Parathyroid adenoma (tissue), 2 donors: ENCODE data around the gene HAUS7.

ENCODE experiments used
- H2AFZ ChIP-seq: fragments of 300-600 bp; sonication (generic); one replicate; pipeline ENCODE4 v1.7.0; 2017; ENCODE audit warnings: antibody characterized with exemption, mild to moderate bottlenecking
- H3K27ac ChIP-seq: fragments of 300-600 bp; sonication (generic); one replicate; pipeline ENCODE4 v1.7.0; 2017
- H3K27me3 ChIP-seq: fragments of 300-600 bp; sonication (generic); one replicate; pipeline ENCODE4 v1.7.0; 2017; ENCODE audit warnings: low read length; ENCODE audit not compliant: control insufficient read depth, insufficient read depth
- H3K36me3 ChIP-seq: fragments of 300-600 bp; sonication (generic); one replicate; pipeline ENCODE4 v1.7.0; 2017; ENCODE audit warnings: low read length; ENCODE audit not compliant: control insufficient read depth, insufficient read depth
- H3K4me1 ChIP-seq: fragments of 300-600 bp; sonication (generic); one replicate; pipeline ENCODE4 v1.7.0; 2017; ENCODE audit warnings: control low read depth
- H3K4me2 ChIP-seq: fragments of 300-600 bp; sonication (generic); one replicate; pipeline ENCODE4 v1.7.0; 2017; ENCODE audit warnings: low read length
- H3K4me3 ChIP-seq: fragments of 300-600 bp; sonication (generic); one replicate; pipeline ENCODE4 v1.7.0; 2017; ENCODE audit warnings: low read depth, low read length
- H3K79me2 ChIP-seq: fragments of 300-600 bp; sonication (generic); one replicate; pipeline ENCODE4 v1.7.0; 2017; ENCODE audit warnings: control low read depth
- H3K9ac ChIP-seq: fragments of 300-600 bp; sonication (generic); one replicate; pipeline ENCODE4 v1.7.0; 2017; ENCODE audit warnings: mild to moderate bottlenecking
- H3K9me3 ChIP-seq: fragments of 300-600 bp; sonication (generic); one replicate; pipeline ENCODE4 v1.7.0; 2017; ENCODE audit warnings: low read length; ENCODE audit not compliant: control insufficient read depth
- TF ChIP-seq, protein P1 (sequence below): fragments of 300-600 bp; sonication (generic); IDR thresholded peaks from one replicate; pipeline ENCODE4 v1.7.0; 2017; ENCODE audit warnings: antibody characterized with exemption, mild to moderate bottlenecking
- donor health status: primary hyperparathyroidism.

HAUS7 gene

DNA sequence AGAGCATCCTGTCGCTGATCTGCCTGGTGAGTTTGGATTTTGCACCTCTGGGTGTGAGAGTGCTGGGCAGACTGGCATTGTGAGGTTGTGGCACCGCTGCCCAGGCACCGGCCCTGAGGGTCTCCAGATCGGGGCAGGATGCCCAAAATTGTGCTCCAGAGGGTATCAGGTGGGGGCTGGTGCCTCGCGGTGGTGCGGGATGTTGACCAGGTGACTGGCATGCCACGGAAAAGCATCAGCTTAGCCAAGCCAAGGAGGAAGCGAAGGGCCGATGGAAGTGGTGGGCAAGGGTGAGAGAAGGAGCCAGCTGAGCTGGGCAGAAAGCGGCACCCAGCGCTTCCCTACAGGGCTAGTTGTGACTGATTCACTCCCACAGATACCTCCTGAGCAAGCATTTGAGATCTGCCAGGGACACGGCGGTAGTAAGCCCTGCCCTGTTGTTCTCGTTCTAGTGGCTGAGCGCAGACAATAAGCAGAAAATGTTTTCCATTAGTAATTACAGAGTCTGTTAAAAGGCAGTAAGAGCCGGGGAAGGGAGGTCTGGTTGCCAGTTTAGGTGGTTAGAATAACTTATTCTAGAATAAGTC lies 58.3 kb downstream of the HAUS7 start:
- no peak overlapping the region for H3K9ac ChIP-seq

DNA sequence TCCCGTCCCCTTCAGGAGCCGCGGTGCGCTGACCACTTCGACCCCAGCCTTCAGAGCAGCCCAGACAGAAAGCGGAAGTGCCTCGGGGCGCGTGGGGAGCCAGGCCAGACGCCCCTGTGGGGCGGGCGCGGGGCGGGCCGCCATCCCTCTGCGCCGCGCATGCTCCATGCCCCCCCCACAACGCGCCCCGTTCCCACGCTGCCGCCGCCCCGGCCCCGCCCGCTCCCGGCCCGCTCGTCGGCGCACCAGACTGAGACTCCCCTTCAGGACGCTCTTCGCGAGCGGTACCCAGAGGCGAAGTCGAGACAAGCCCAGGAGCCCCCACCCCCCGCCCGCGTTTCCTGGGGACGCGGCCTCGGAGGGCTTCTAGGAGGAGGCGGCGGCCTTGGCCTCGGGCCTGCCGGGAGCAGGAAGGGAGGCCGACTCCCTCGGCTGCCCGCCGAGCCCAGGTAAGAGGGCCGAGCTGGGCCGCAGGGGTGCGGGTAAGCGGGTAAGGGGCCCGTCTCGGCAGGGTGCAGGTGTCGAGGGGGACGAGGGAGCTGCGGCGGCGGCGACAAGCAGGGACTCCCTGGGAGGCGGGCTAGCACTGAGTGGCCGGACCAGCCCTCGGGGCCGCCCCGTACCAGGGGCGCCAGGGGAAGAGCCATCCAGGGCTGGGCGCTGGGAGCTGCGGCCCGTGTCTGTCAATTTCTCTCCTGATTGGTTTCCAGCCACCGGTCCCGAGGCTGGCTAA lies 59.0 kb downstream of the HAUS7 start, which contains the start of gene ZFP92:
TSS of gene ZFP92 (plus strand) at position 218 of the 733 bp plus-strand sequence. CDS start 6,851 bp downstream, outside the sequence.
- Histone ChIP-seq H2AFZ (peak within 1 kb of the TSS; percentile 82), H3K4me2 (peak within 1 kb of the TSS; percentile 76), H3K27ac (peak within 1 kb of the TSS; percentile 75), H3K36me3 (no peaks in the 10 kb centered on the region), H3K9ac (peak within 1 kb of the TSS; percentile 72), H3K27me3 (no peaks in the 10 kb centered on the region), H3K9me3 (no peaks in the 10 kb centered on the region), H3K4me1 (no peaks in the 10 kb centered on the region), H3K79me2 (peaks cover 2% of the 10 kb centered on the region), H3K4me3 (peak within 1 kb of the TSS; percentile 57)
- TF ChIP-seq, protein P1, sequence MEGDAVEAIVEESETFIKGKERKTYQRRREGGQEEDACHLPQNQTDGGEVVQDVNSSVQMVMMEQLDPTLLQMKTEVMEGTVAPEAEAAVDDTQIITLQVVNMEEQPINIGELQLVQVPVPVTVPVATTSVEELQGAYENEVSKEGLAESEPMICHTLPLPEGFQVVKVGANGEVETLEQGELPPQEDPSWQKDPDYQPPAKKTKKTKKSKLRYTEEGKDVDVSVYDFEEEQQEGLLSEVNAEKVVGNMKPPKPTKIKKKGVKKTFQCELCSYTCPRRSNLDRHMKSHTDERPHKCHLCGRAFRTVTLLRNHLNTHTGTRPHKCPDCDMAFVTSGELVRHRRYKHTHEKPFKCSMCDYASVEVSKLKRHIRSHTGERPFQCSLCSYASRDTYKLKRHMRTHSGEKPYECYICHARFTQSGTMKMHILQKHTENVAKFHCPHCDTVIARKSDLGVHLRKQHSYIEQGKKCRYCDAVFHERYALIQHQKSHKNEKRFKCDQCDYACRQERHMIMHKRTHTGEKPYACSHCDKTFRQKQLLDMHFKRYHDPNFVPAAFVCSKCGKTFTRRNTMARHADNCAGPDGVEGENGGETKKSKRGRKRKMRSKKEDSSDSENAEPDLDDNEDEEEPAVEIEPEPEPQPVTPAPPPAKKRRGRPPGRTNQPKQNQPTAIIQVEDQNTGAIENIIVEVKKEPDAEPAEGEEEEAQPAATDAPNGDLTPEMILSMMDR, result no peak

More for the DNA sequence above, 58.3 kb downstream of the HAUS7 start:
- Histone ChIP-seq H3K36me3 (no peaks in the 10 kb centered on the region), H3K27ac (peak overlapping the region; percentile 75), H3K4me3 (peak overlapping the region; percentile 57), H2AFZ (peak overlapping the region; percentile 82), H3K9me3 (no peaks in the 10 kb centered on the region), H3K79me2 (peaks cover 2% of the 10 kb centered on the region), H3K4me1 (peaks cover under 1% of the 10 kb centered on the region), H3K27me3 (no peaks in the 10 kb centered on the region), H3K4me2 (peak overlapping the region; percentile 76)
- TF ChIP-seq, protein P1, result no peak

DNA sequence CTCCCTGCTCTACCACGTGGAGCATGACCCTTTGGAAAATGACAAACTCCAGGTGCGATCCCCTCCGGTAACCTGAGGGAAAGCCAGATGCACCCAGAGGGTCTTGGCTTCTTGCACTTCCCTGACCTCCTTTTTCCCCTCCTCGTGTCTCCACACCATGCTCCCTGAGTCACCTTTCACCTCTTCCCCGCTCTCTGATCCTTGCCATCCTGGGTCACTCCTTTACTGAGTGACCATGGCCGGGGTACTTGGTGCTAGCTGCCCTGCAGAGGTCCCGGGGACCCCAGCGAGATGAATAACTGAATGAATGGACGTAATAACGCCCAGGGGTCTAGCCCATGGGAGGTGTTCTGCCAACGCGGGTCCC lies 59.5 kb downstream of the HAUS7 start:
- H3K4me3 ChIP-seq, result no peak overlapping the region
- TF ChIP-seq, protein P1, result no peak
- peaks cover 2% of the 10 kb centered on the region for H3K79me2 ChIP-seq
- H3K36me3 ChIP-seq, result no peaks in the 10 kb centered on the region
- H3K9ac ChIP-seq, result no peak overlapping the region
- peak overlapping the region; percentile 82 for H2AFZ ChIP-seq
- no peak overlapping the region for H3K27ac ChIP-seq
- H3K4me2 ChIP-seq, result peak overlapping the region; percentile 76
- H3K9me3 ChIP-seq, result no peaks in the 10 kb centered on the region
- H3K27me3 ChIP-seq, result no peaks in the 10 kb centered on the region
- no peaks in the 10 kb centered on the region for H3K4me1 ChIP-seq

DNA sequence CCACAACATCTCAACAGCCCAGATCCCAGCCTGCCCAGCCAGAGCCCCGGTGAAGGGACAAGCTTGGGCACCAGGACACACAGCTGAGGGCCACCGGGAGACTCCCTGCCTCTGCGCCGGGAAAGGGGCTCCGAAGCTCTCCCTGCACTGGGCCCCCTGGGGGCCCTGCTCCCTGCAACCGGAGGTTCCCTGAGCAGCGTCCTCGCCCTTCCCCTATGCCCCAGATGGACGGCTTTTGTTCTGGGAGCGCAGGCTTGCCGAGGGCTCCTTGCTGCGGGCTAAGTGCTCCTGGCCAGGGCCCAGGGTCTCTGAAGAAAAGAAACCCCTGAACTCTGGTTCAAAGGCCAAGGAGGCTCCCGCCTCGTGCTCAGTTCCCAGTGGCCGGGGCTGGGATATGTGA lies 60.0 kb downstream of the HAUS7 start:
- Histone ChIP-seq H3K27ac (no peak overlapping the region), H3K36me3 (no peaks in the 10 kb centered on the region), H3K9ac (no peak overlapping the region), H3K27me3 (no peaks in the 10 kb centered on the region), H3K4me1 (no peaks in the 10 kb centered on the region), H2AFZ (no peak overlapping the region), H3K9me3 (no peaks in the 10 kb centered on the region), H3K79me2 (peaks cover 2% of the 10 kb centered on the region), H3K4me3 (no peak overlapping the region), H3K4me2 (no peak overlapping the region)
- TF ChIP-seq, protein P1, result no peak
